Stimulated activated CD8-positive, alpha-beta memory T cell treated with anti-CD3 and anti-CD28 coated beads, Interleukin-2, amount 100 ng/mL, for 48 hours (primary cell): ENCODE data around the gene FRMPD1.
"Not testable (repeated sequence)": the region's sequence is repeated elsewhere in the genome, so short reads cannot be mapped to it uniquely, and the experiment has no call there.

Experiments used
- DNase-seq, 2 donors: peaks; one replicate each; pipeline ENCODE4 v3.0.0-alpha.2; 2020; ENCODE audit warnings: low read depth in 2 of 2

Gene FRMPD1

DNA sequence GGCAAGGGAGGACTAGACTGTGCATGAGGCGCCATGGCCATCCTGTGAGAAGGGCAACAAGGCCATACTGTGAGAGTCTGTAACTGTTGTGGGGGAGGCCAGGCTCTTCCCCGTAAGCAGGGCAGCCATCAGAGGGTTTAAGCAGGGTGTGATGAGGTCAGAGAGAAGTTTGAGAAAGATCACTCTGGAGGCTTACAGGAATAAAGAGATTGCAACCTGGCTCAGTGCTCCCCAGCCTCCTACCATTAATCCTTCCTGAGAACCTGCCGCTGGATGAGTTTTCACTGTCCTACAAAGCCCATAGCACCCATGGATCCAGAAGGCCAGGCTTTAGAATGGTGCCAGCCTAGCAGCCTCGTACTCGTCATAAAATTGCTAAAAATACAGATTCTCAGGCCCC is 88.5 kb downstream of the FRMPD1 start:
- DNase-seq: no peak

DNA sequence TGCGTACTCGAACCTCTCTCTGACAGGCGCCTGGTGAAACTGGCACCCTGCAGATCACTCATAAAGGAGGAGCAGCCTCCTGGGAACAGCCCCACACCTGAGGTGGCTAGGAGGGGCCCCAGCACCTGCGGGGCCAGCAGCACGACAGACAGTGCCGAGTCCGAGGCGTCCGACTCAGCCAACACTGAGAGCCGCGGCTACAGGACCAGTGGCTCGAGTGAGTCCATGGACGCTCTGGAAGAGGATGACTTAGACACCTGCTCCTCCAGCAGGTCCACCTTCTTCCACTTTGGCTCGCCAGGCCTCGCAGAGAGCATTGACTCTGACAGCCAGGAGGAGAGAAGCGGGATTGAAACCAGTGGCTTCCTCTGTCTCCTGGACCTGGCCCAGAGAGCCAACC is 89.4 kb downstream of the FRMPD1 start:
- no peak for DNase-seq

GRCh38 chr9:37740631-37741328 is 90.0 kb downstream of the FRMPD1 start:
- no peak for DNase-seq

DNA sequence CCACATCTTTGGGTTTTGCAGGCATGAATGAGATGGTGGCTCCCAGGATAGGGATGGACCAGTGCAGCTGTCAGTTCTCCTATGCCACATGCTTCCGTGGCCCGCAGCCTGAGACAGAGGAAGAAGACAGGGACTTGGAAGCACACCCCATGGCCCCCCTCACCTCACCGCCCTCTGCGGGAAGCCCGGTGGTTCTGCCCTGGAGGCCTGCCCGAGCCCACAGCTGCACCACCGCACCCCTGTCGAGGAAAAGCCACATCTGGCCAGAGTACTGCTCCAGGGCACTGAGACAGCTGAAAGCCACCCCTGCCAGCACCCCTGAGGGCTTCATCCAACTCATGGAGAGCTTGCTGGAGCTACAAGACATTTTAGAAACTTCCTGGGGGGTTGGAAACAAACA is 95.2 kb downstream of the FRMPD1 start:
- no peak for DNase-seq

DNA sequence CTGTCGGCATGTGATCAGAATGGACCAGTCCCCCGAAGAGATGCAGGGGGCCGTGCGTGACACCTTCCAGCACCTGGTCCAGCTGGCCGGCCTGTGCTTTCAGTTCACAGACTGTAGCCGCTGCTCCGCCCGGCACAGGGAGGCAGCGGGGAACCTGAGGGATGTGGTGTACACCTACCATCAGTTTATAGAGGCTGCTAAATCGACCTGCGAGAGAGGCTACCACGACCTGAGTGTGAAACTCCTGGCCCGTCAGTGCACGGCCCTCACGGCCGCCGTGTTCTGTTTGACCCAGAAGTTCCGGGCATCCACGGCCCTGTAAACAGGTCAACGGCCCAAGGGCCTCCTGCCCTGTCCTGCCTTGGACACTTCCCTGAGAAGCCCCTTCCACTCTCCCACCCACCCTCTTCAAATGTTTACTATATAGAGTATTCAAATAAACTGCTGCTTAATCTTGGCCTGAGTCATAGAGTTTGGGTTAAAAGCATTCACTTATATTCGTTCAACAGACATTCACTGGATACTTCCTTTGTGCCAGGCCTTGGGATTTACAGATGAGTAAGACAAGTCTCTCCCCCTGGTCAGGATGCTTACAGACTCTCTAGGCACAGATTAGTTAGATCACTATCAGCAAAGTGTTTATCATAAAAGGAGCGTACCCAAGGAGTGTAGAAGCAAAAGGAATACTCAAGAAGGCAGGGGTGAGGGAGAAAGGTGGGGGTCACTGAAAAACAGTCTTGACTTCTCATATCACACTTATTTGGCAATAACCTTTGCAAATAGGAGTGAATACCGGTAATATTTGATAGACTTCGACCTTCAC is 95.9 kb downstream of the FRMPD1 start:
- DNase-seq: no peak

DNA sequence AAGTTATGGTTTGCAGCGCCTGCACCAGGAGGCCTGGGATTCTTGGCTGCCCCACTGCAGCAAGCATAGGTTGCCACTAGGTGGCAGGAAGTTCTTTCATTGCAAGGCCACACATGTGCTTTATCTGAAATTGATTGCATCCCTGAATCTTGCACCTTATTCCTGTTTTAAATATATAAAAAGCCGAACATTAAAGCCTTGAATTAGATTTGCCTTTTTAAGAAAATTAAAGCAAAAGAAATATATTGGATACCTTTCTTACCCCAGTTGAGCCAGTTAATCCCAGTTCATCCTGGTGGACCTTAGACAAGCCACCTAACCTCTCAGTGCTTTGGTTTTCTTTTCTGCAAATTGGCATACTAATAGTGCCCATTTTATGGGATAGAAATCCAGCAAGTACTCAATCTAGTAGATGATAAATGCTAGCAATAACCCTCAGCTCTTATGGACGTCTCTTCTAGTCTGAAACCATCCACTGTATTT is 96.6 kb downstream of the FRMPD1 start:
- DNase-seq: peak; percentile 20 to 28

GRCh38 chr9:37749129-37749528 is 98.4 kb downstream of the FRMPD1 start:
- DNase-seq: no peak

DNA sequence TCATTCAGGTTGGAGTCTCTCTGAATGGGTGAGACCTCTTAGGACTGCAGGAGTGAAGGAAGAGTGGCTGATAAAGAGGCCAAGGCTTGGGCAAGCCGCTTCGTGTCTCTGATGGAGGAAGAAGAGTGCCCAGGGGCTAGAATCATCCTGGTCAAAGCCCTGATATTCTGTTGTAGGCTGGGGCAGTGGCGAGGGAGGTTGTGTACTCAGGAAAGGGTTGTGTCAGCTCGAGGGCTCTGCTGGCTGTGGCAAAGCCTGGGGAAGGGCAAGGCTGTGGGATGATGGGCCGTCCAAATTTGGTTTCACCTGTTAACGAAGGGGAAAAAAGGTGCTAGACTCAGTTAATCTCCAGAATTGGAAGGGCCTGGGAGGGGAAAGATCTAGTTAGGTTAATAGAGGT is 100.4 kb downstream of the FRMPD1 start:
- no peak for DNase-seq

- not testable (repeated sequence) for DNase-seq
Observed at GRCh38 chr9:37751704-37752103, 101.0 kb downstream of the FRMPD1 start.

GRCh38 chr9:37752112-37752511 is 101.4 kb downstream of the FRMPD1 start:
- DNase-seq: not testable (repeated sequence)

DNA sequence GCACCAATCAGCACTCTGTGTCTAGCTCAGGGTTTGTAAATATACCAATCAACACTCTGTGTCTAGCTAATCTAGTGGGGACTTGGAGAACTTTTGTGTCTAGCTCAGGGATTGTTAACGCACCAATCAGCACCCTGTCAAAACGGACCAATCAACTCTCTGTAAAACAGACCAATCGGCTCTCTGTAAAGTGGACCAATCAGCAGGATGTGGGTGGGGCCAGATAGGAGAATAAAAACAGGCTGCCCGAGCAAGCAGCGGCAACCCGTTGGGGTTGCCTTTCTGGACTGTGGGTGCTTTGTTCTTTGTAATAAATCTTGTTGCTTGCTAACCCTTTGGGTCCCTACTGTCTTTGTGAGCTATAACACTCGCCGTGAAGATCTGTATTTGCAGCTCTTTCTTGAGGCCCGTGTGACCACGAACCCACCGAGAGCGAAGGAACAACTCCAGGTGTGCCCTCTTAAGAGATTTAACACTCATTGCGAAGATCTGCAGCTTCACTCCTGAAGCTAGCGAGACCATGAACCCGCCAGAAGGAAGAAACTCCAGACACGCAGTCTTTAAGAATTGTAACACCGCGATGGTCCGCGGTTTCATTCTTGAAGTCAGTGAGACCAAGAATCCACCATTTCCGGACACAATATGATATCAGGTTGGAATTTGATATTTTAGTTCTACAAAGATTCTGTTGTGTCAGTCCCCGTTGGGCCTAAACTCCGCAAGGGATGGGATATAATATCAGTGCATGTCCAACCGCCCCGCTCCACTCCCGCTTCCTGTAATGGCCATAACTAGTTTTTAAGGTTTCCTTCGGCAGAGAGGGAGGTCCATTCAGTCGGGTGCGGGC is 102.1 kb downstream of the FRMPD1 start:
- DNase-seq: no peak

GRCh38 chr9:37753489-37754190 is 102.9 kb downstream of the FRMPD1 start, which contains the start of gene TRMT10B:
Gene TRMT10B (plus strand): TSS chr9:37753805. CDS start chr9:37761932, 8,127 bp downstream.
- peak; percentile 61 to 65 for DNase-seq

DNA sequence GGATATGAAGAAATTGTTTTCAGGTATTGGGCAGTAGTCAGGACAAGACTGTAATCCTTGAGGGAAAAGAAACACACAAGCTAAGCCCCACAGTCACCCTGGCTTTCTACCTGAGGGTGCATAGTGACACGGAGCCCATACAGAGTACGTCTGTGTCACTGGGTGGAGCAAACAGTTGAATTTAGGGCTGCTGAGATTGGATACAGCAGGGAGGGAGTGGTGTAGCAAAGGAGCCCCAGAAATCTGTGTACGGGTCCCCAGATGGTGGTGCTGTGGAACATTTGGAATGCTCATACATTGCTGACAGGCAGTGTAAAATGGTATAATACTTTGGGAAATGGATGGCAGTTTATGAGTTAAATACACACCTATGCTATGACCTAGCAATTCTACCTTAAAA is 108.0 kb downstream of the FRMPD1 start:
- DNase-seq: no peak

DNA sequence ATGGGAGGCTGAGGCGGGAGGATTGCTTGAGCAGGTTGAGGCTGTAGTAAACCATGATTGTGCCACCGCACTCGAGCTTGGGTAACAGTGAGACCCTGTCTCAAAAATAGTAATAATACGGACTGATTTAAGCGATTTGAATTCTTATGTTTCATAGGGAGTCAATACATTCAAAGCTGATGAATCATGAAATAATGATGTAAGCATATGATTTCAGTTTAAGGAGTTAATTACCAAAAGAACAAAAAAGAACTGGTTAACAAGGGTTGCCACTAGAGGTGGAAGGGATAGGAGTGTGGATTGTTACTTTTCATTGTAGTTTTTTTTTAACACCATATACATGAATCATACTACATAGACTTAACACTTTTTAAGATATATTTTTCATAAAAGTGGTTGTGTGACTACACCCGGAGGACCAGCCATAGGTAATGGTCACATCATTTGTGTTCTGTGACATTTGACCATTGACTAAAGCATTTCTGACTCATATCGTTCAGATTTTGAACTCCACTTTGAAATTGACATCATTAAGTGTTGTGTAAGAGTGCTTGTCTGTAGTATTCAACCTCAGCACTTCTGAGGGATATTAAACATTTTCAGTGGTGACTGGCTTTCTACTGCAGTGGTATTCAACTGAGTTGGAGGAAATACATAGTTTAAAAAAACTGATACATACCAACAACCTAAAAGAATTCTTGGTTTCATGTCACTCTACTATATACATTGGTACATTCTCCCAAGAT is 109.8 kb downstream of the FRMPD1 start:
- no peak for DNase-seq

DNA sequence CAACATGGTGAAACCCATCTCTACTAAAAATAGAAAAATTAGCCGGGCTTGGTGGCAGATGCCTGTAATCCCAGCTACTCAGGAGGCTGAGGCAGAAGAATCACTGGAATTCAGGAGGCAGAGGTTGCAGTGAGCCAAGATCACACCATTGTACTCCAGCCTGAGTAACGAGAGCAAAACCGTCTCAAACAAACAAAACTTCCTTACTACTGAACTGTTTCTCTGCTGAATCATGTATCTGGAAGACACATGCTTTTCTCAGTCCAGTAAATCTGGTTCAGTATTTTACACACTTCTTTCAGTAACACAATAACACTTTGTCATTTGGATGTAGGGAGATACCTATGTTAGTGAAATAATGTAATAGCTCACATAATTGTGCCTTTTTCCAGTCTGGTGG is 110.8 kb downstream of the FRMPD1 start:
- no peak for DNase-seq

DNA sequence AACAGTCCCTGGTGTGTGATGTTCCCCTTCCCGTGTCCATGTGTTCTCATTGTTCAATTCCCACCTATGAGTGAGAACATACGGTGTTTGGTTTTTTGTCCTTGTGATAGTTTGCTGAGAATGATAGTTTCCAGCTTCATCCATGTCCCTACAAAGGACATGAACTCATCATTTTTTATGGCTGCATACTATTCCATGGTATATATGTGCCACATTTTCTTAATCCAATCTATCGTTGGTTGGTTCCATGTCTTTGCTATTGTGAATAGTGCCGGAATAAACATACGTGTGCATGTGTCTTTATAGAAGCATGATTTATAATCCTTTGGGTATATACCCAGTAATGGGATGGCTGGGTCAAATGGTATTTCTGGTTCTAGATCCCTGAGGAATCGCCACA is 114.5 kb downstream of the FRMPD1 start:
- not testable (repeated sequence) for DNase-seq

- no peak for DNase-seq
Observed at GRCh38 chr9:37769306-37769705, 118.6 kb downstream of the FRMPD1 start.

GRCh38 chr9:37769995-37770394 is 119.2 kb downstream of the FRMPD1 start:
- no peak for DNase-seq

DNA sequence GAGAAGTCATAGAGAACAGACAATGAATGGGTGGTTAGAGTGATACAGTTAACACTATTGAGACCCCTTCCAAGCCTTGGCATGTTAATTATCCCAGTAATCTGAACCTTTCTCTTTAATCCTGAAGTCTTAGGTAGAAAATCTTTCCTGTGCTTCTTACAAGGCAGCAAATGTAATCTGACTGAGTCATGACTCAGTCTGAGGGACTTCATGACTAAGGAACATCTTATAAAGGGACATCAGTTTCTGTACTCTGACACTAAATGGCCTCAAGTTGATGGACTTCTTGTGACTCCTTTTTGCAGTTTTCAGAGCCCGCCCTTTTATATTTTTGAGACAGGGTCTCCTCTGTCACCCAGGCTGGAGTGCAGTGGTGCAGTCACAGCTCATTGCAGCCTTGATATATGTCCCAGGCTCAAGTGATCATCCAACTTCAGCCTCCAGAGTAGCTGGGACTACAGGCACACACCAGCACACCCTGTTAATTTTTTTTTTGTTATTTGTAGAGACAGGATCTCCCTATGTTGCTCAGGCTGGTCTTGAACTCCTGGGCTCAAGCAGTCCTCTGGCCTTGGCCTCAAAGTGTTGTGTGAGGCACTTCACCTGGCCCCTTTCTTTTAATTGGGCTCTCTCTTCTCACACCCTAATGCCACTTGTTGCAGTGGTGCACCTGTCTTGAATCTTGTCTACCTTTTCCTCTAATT is 124.6 kb downstream of the FRMPD1 start:
- no peak for DNase-seq

DNA sequence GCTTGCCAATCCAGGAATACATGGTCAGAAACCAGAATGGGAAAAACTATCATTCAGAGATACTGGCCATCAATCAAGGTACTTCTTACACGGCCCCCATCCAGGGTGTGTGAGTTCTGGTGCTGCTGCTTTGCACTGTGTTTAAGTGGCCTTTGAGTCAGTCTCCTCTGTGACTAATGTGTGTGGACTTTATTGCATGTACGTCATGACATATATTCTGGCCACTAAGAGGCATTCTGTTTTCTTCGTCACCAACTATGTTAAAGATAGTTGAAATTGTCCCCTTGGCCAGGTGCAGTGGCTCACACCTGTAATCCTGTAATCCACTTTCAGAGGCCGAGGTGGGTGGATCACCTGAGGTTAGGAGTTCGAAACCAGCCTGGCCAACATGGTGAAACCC is 125.6 kb downstream of the FRMPD1 start:
- DNase-seq: no peak
